BLaER1 treated with 17β-estradiol and CSF1 and Interleukin-3, amounts not matched to agents 10 nM and 100 nM (cell line): Measurements from ENCODE around the gene CREB3L2.
"Not testable (repeated sequence)": the region's sequence is repeated elsewhere in the genome, so short reads cannot be mapped to it uniquely, and the experiment has no call there.

Experiments
- H3K27ac ChIP-seq, 11 experiments: shearing (Covaris generic); formaldehyde crosslinking; 2 replicates each; pipeline ENCODE4 v1.8.1; 2022
- H3K27me3 ChIP-seq, 11 experiments: shearing (Covaris generic); formaldehyde crosslinking; 2 replicates each; pipeline ENCODE4 v1.8.1; 2022
- H3K36me3 ChIP-seq, 11 experiments: shearing (Covaris generic); formaldehyde crosslinking; 2 replicates each; pipeline ENCODE4 v1.8.1; 2022
- H3K4me1 ChIP-seq, 10 experiments: shearing (Covaris generic); formaldehyde crosslinking; 2 replicates each; pipeline ENCODE4 v1.8.1; 2022
- H3K4me2 ChIP-seq, 11 experiments: shearing (Covaris generic); formaldehyde crosslinking; 2 replicates each; pipeline ENCODE4 v1.8.1; 2022
- H3K4me3 ChIP-seq, 10 experiments: shearing (Covaris generic); formaldehyde crosslinking; 2 replicates each; pipeline ENCODE4 v1.8.1; 2022
- H3K9ac ChIP-seq, 11 experiments: shearing (Covaris generic); formaldehyde crosslinking; 2 replicates each; pipeline ENCODE4 v1.8.1; 2022
- H3K9me3 ChIP-seq, 11 experiments: shearing (Covaris generic); formaldehyde crosslinking; replicated peaks in 1 of 11; 2 replicates each; pipeline ENCODE4 v1.8.1; 2022
- H4K20me1 ChIP-seq, 11 experiments: shearing (Covaris generic); formaldehyde crosslinking; 2 replicates each; pipeline ENCODE4 v1.8.1; 2022
- Cebpa-rat ChIP-seq, 11 experiments: shearing (Covaris generic); IDR thresholded peaks; 2 replicates each; pipeline ENCODE4 v1.8.1; 2022

The CREB3L2 gene

GRCh38 chr7:137927386-137927785, 74.5 kb downstream of the CREB3L2 start:
- no peak overlapping the region for H3K9ac ChIP-seq
- H3K27me3 ChIP-seq, result no peaks in the 10 kb centered on the region
- TF ChIP-seq Cebpa-rat (IDR thresholded peaks at IDR 0.05), result no peak
- no peak overlapping the region for H3K4me2 ChIP-seq
- peaks cover 20 to 50% (median 31%) of the 10 kb centered on the region in 11 experiments for H3K36me3 ChIP-seq
- H3K4me1 ChIP-seq, result peaks cover under 1 to 23% (median 7%) of the 10 kb centered on the region in 10 experiments; a peak in 18 of 20 replicates
- H4K20me1 ChIP-seq, result no peaks in the 10 kb centered on the region
- no peak overlapping the region for H3K4me3 ChIP-seq
- peaks cover 7 to 22% (median 18%) of the 10 kb centered on the region in 11 experiments; a peak in 19 of 22 replicates for H3K9me3 ChIP-seq
- no peak overlapping the region for H3K27ac ChIP-seq

GRCh38 chr7:137926206-137926605, 75.7 kb downstream of the CREB3L2 start:
- H3K27me3 ChIP-seq, H3K27ac ChIP-seq, H3K9ac ChIP-seq, H3K4me3 ChIP-seq, H3K4me2 ChIP-seq, H4K20me1 ChIP-seq: not testable (repeated sequence)
- Histone ChIP-seq H3K9me3 (peaks cover 7 to 22% (median 18%) of the 10 kb centered on the region in 11 experiments; a peak in 19 of 22 replicates), H3K4me1 (peaks cover 0 to 24% (median 6%) of the 10 kb centered on the region in 10 experiments; a peak in 15 of 20 replicates), H3K36me3 (peaks cover 20 to 59% (median 32%) of the 10 kb centered on the region in 11 experiments)

GRCh38 chr7:137925754-137926153, 76.1 kb downstream of the CREB3L2 start:
- Histone ChIP-seq H4K20me1 (no peaks in the 10 kb centered on the region), H3K27ac (no peak overlapping the region)

GRCh38 chr7:137925091-137925490, 76.8 kb downstream of the CREB3L2 start:
- H3K4me1 ChIP-seq, result peaks cover 0 to 29% (median 9%) of the 10 kb centered on the region in 10 experiments; a peak in 15 of 20 replicates
- peaks cover 7 to 22% (median 17%) of the 10 kb centered on the region in 11 experiments; a peak in 19 of 22 replicates for H3K9me3 ChIP-seq
- H3K9ac ChIP-seq, result no peak overlapping the region
- H4K20me1 ChIP-seq, result no peaks in the 10 kb centered on the region
- peaks cover 20 to 65% (median 35%) of the 10 kb centered on the region in 11 experiments for H3K36me3 ChIP-seq
- H3K4me2 ChIP-seq, result peak overlapping the region in 2 of 11 experiments; percentile 14 to 29; a peak in 4 of 22 replicates
- no peak overlapping the region for H3K27ac ChIP-seq
- no peaks in the 10 kb centered on the region for H3K27me3 ChIP-seq
- no peak overlapping the region for H3K4me3 ChIP-seq
- no peak for TF ChIP-seq Cebpa-rat (IDR thresholded peaks at IDR 0.05)

More at GRCh38 chr7:137925754-137926153, 76.1 kb downstream of the CREB3L2 start:
- peaks cover 7 to 22% (median 18%) of the 10 kb centered on the region in 11 experiments; a peak in 19 of 22 replicates for H3K9me3 ChIP-seq
- H3K4me3 ChIP-seq, result no peak overlapping the region
- H3K36me3 ChIP-seq, result peaks cover 20 to 61% (median 32%) of the 10 kb centered on the region in 11 experiments
- TF ChIP-seq Cebpa-rat (IDR thresholded peaks at IDR 0.05), result no peak
- H3K9ac ChIP-seq, result no peak overlapping the region
- H3K27me3 ChIP-seq, result no peaks in the 10 kb centered on the region
- peak overlapping the region in 2 of 11 experiments; percentile 14 to 29; a peak in 3 of 22 replicates for H3K4me2 ChIP-seq
- H3K4me1 ChIP-seq, result peaks cover 0 to 29% (median 9%) of the 10 kb centered on the region in 10 experiments; a peak in 15 of 20 replicates

GRCh38 chr7:137923380-137923779, 78.5 kb downstream of the CREB3L2 start:
- Histone ChIP-seq H3K4me2 (no peak overlapping the region), H3K4me3 (no peak overlapping the region), H3K4me1 (peaks cover under 1 to 29% (median 11%) of the 10 kb centered on the region in 10 experiments; a peak in 16 of 20 replicates), H3K27me3 (no peaks in the 10 kb centered on the region), H3K9ac (no peak overlapping the region), H3K27ac (no peak overlapping the region), H3K36me3 (peaks cover 20 to 61% (median 36%) of the 10 kb centered on the region in 11 experiments), H3K9me3 (peaks cover 7 to 21% (median 17%) of the 10 kb centered on the region in 11 experiments; a peak in 18 of 22 replicates), H4K20me1 (no peaks in the 10 kb centered on the region)
- TF ChIP-seq Cebpa-rat (IDR thresholded peaks at IDR 0.05), result no peak

GRCh38 chr7:137920637-137921399, 81.1 kb downstream of the CREB3L2 start:
- no peak overlapping the region for H3K27ac ChIP-seq
- H3K27me3 ChIP-seq, result no peaks in the 10 kb centered on the region
- TF ChIP-seq Cebpa-rat (IDR thresholded peaks at IDR 0.05), result no peak
- H3K9me3 ChIP-seq, result peaks cover 0 to 6% (median 0%) of the 10 kb centered on the region in 11 experiments; a peak in 2 of 22 replicates
- peak overlapping the region in 8 of 11 experiments; percentile 6 to 57 (median 24); a peak in 10 of 22 replicates for H3K4me2 ChIP-seq
- peaks cover 10 to 40% (median 25%) of the 10 kb centered on the region in 10 experiments for H3K4me1 ChIP-seq
- peaks cover 0 to 56% (median 18%) of the 10 kb centered on the region in 11 experiments; a peak in 19 of 22 replicates for H3K36me3 ChIP-seq
- H4K20me1 ChIP-seq, result no peaks in the 10 kb centered on the region
- no peak overlapping the region for H3K9ac ChIP-seq
- no peak overlapping the region for H3K4me3 ChIP-seq

GRCh38 chr7:137919987-137920386, 81.9 kb downstream of the CREB3L2 start:
- Histone ChIP-seq H3K27me3 (no peaks in the 10 kb centered on the region), H3K9me3 (peaks cover 0 to 6% (median 0%) of the 10 kb centered on the region in 11 experiments; a peak in 2 of 22 replicates), H3K9ac (no peak overlapping the region), H3K4me1 (peaks cover 10 to 40% (median 22%) of the 10 kb centered on the region in 10 experiments), H4K20me1 (no peaks in the 10 kb centered on the region), H3K27ac (no peak overlapping the region), H3K36me3 (peaks cover 8 to 56% (median 25%) of the 10 kb centered on the region in 11 experiments), H3K4me3 (no peak overlapping the region), H3K4me2 (no peak overlapping the region)
- TF ChIP-seq Cebpa-rat (IDR thresholded peaks at IDR 0.05), result no peak

GRCh38 chr7:137916980-137917645, 84.8 kb downstream of the CREB3L2 start:
- Histone ChIP-seq H3K4me1 (peaks cover 6 to 40% (median 22%) of the 10 kb centered on the region in 10 experiments), H3K9me3 (peaks cover 0 to 6% (median 0%) of the 10 kb centered on the region in 11 experiments; a peak in 2 of 22 replicates), H3K4me3 (no peak overlapping the region), H3K27me3 (no peaks in the 10 kb centered on the region), H3K27ac (peak overlapping the region in 4 of 11 experiments; percentile 53 to 66 (median 64); a peak in 9 of 22 replicates), H4K20me1 (no peaks in the 10 kb centered on the region), H3K36me3 (peaks cover 34 to 73% (median 44%) of the 10 kb centered on the region in 11 experiments), H3K4me2 (peak overlapping the region in 7 of 11 experiments; percentile 30 to 76 (median 60); a peak in 14 of 22 replicates), H3K9ac (peak overlapping the region in 4 of 11 experiments; percentile 6 to 54 (median 47); a peak in 7 of 22 replicates)
- TF ChIP-seq Cebpa-rat (IDR thresholded peaks at IDR 0.05), result no peak
